Natural killer cell treated with Interleukin-12 subunit alpha and Interleukin-12 subunit beta and Interleukin-15 and Interleukin-18, amount 100 ng/mL, for 72 hours (primary cell): ENCODE results near the gene ST8SIA5. TPM values are rescaled to one million over a fixed set of nuclear protein-coding genes. Genes with fewer than 3 reads are reported as not detected.

Experiments
- total RNA-seq, 2 donors: library from RNA; stranded (reverse); gene quantifications; one replicate each; pipeline ENCODE4 v1.2.3, GENCODE V29; 2022

Gene ST8SIA5
- total RNA-seq, 2 donors from 2014 or later, result 0.17 to 1.0 TPM

Other genes with a start within 250 kb of the ST8SIA5 start
- gene LOXHD1, start 99.8 kb downstream of the ST8SIA5 start, total RNA-seq, result not detected
- gene PIAS2, start 160.5 kb upstream of the ST8SIA5 start, total RNA-seq, result 10 to 100 TPM; 19.2 to 36.5 TPM
- gene KATNAL2, start 160.5 kb upstream of the ST8SIA5 start, total RNA-seq, result under 1 TPM; 0.31 to 0.95 TPM